Body of pancreas (tissue), 4 donors: ENCODE measurements around the gene PMP22.

Source experiments
- CTCF ChIP-seq, 7 experiments: fragments of 450-650 bp in 4 of 7; fragments of 200-600 bp in 3 of 7; sonication (generic) in 3 of 7; IDR thresholded peaks; one replicate each; pipeline ENCODE4 v1.5.1; 2016 to 2019; ENCODE audit warnings: antibody characterized with exemption in 7 of 7
- POLR2A ChIP-seq, 3 donors: fragments of 450-650 bp; IDR thresholded peaks; one replicate each; pipeline ENCODE4 v1.6.1; 2016; ENCODE audit warnings: antibody characterized with exemption in 3 of 3, mild to moderate bottlenecking in 2 of 3

GRCh38 chr17:15281909-15282308 is 16.8 kb upstream of the PMP22 start:
- TF ChIP-seq CTCF (IDR thresholded peaks at IDR 0.05) (no peak), POLR2A (IDR thresholded peaks at IDR 0.05) (no peak)
